Neutrophil (primary cell): Measurements from ENCODE around the gene ACAT2.
A peak's percentile ranks its signal among the peaks of the same experiment; 100 is the strongest.
"Not testable (repeated sequence)": the region's sequence is repeated elsewhere in the genome, so short reads cannot be mapped to it uniquely, and the experiment has no call there.

Experiments used
- H3K27ac ChIP-seq: fragments of 200-600 bp; sonication (generic); 2 replicates; pipeline ENCODE4 v1.5.1; 2016; ENCODE audit warnings: mild to moderate bottlenecking, moderate library complexity
- H3K27me3 ChIP-seq: fragments of 200-600 bp; sonication (generic); 2 replicates; pipeline ENCODE4 v1.6.0; 2016; ENCODE audit warnings: mild to moderate bottlenecking
- H3K36me3 ChIP-seq: fragments of 200-600 bp; sonication (generic); 2 replicates; pipeline ENCODE4 v1.5.1; 2017
- H3K4me1 ChIP-seq, 2 experiments: fragments of 200-600 bp in 1 of 2; sonication (generic) in 1 of 2; 1 replicate in 1 of 2; 2 replicates in 1 of 2; pipeline versions ENCODE4 v1.5.1 to v1.6.1; 2013 to 2016; ENCODE audit warnings: low read depth in 1 of 2, low read length in 1 of 2, mild to moderate bottlenecking in 1 of 2, moderate library complexity in 1 of 2; ENCODE audit not compliant: control insufficient read depth in 1 of 2, insufficient read depth in 1 of 2
- H3K4me3 ChIP-seq, 2 experiments: fragments of 200-600 bp in 1 of 2; sonication (generic) in 1 of 2; 1 replicate in 1 of 2; 2 replicates in 1 of 2; pipeline ENCODE4 v1.5.1; 2013 to 2016; ENCODE audit warnings: low read depth in 1 of 2, low read length in 1 of 2, mild to moderate bottlenecking in 1 of 2, moderate library complexity in 1 of 2
- H3K9me3 ChIP-seq: fragments of 200-600 bp; sonication (generic); 2 replicates; pipeline ENCODE4 v1.5.1; 2016
- TF ChIP-seq, protein P1 (sequence below): fragments of 200-600 bp; sonication (generic); IDR thresholded peaks from 2 replicates; pipeline ENCODE4 v1.5.1; 2016; ENCODE audit warnings: antibody characterized with exemption

Gene ACAT2

DNA sequence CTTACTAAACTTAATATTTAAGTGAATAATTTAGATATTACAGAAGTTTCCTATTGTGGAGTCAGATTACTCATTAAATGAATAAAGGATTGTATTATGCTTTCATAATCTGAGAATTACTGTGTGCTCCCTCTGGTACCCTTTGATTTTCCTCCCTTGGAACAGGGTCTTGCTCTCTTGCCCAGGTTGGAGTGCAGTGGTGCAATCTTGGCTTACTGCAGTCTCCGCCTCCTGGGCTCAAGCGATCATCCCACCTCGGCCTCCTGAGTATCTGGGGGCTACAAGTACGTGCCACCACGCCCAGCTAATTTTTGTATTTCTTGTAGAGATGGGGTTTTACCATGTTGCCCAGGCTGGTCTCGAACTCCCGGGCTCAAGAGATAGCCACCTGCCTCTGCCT is 24.9 kb upstream of the ACAT2 start:
- TF ChIP-seq, protein P1, sequence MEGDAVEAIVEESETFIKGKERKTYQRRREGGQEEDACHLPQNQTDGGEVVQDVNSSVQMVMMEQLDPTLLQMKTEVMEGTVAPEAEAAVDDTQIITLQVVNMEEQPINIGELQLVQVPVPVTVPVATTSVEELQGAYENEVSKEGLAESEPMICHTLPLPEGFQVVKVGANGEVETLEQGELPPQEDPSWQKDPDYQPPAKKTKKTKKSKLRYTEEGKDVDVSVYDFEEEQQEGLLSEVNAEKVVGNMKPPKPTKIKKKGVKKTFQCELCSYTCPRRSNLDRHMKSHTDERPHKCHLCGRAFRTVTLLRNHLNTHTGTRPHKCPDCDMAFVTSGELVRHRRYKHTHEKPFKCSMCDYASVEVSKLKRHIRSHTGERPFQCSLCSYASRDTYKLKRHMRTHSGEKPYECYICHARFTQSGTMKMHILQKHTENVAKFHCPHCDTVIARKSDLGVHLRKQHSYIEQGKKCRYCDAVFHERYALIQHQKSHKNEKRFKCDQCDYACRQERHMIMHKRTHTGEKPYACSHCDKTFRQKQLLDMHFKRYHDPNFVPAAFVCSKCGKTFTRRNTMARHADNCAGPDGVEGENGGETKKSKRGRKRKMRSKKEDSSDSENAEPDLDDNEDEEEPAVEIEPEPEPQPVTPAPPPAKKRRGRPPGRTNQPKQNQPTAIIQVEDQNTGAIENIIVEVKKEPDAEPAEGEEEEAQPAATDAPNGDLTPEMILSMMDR = no peak
- no peak overlapping the region for H3K4me3 ChIP-seq
- no peaks in the 10 kb centered on the region for H3K27me3 ChIP-seq
- H3K4me1 ChIP-seq = peaks cover 44 to 63% of the 10 kb centered on the region in 2 experiments
- H3K27ac ChIP-seq = peak overlapping the region; percentile 78
- H3K9me3 ChIP-seq = no peaks in the 10 kb centered on the region
- H3K36me3 ChIP-seq = peaks cover 23% of the 10 kb centered on the region

DNA sequence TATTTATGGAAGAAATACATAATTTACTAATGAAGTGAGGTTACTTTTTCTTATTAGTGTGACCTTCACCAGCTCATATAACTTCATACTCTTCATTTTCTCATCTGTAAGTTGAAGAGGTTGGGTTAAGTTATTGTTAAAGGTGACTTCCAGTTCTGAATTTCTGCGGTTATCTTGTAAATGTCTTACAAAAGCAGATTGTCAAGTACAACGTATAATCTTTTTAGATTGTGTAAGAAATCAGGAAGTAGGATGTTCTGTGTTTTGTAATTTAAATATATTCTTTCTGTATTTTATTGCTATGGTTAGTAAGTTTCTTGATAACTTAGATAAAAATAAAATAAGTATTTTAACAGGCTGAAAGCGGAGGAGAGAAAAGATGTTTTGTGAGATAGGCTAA is 22.5 kb upstream of the ACAT2 start:
- no peaks in the 10 kb centered on the region for H3K9me3 ChIP-seq
- H3K4me1 ChIP-seq = peaks cover 44 to 54% of the 10 kb centered on the region in 2 experiments
- H3K36me3 ChIP-seq = peaks cover 48% of the 10 kb centered on the region
- no peak overlapping the region for H3K4me3 ChIP-seq
- no peaks in the 10 kb centered on the region for H3K27me3 ChIP-seq
- TF ChIP-seq, protein P1 = no peak
- peak overlapping the region; percentile 78 for H3K27ac ChIP-seq

DNA sequence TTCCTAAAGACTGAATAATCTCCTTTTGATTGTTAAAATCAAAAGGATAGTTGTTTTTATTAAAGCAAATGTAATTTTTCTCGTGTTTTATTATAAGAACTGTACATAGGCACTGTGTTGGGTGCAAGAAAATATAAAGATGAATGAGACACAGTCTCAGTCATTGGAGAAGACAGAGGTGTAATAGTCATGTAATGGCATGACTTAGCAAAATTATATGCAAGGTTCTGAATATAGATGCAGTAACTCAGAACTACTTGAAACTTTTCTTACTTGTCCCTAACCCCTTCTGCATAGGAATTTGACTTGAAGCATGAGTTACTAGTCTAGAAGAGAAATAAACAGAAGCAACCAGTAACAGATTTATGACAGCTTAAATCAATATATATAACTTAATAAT is 19.7 kb upstream of the ACAT2 start:
- Histone ChIP-seq H3K27ac (peak overlapping the region; percentile 54), H3K9me3 (no peaks in the 10 kb centered on the region), H3K36me3 (peaks cover 69% of the 10 kb centered on the region), H3K4me3 (no peak overlapping the region), H3K4me1 (peaks cover 32 to 33% of the 10 kb centered on the region in 2 experiments), H3K27me3 (no peaks in the 10 kb centered on the region)
- TF ChIP-seq, protein P1 = no peak

DNA sequence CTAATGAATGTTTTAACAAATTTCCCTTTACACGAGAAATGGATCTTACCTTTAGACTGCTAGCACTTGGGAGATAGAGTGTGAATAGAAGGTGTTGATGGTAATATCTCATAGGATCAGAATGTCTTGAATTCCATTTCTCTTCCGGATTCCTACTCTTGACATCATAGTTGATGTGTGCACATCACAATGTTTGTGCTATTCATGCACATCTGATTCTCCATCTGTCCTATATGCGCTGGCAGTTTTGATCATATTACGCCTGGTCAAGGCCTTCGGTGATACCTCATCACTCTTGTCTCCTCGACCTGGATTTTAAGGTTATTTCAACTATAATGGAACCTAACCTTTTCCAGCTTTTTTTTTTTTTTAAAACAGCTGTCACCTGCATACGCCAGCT is 16.8 kb upstream of the ACAT2 start:
- Histone ChIP-seq H3K4me1 (peaks cover 3 to 4% of the 10 kb centered on the region in 2 experiments), H3K36me3 (peaks cover 95% of the 10 kb centered on the region), H3K4me3 (no peak overlapping the region), H3K9me3 (no peaks in the 10 kb centered on the region), H3K27me3 (no peaks in the 10 kb centered on the region), H3K27ac (peak overlapping the region; percentile 36)
- TF ChIP-seq, protein P1 = no peak

DNA sequence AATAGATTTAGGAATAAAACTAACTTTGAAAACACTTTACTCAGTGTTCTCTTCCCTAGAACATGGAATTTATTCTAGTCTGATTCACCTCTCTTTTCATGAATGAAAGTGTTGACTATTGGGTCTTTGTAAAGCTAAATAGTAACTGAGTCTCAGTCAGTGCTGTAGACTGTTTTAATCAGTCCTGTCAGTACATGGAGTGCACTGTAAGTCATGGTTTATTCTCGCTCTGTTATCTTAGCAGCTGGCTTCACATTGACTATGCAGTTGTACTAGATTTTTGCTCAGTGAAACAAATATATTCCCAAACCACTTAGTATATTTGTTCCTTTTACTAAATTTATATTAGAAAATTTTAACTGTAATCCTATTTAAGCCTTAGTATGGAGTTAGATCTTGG is 15.1 kb upstream of the ACAT2 start:
- Histone ChIP-seq H3K9me3 (no peaks in the 10 kb centered on the region), H3K4me3 (no peak overlapping the region), H3K27ac (no peak overlapping the region), H3K36me3 (peaks cover 99% of the 10 kb centered on the region), H3K27me3 (no peaks in the 10 kb centered on the region), H3K4me1 (no peaks in the 10 kb centered on the region)
- TF ChIP-seq, protein P1 = no peak

DNA sequence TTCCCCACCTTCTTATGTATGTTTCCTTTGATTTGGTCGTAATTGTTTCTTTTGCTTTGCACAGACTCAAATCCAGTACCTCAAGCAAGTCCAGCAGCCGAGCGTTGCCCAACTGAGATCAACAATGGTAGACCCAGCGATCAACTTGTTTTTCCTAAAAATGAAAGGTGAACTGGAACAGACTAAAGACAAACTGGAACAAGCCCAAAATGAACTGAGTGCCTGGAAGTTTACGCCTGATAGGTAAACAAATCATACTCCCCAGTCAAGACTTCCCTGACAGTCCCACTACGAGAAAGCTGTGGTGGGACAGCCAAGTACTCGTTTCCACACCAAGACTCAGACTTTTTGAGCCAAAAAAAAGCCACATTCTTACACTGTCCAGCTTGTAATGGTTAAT is 13.7 kb upstream of the ACAT2 start:
- H3K4me3 ChIP-seq, H3K4me1 ChIP-seq, H3K9me3 ChIP-seq, H3K27me3 ChIP-seq, H3K27ac ChIP-seq: not testable (repeated sequence)
- H3K36me3 ChIP-seq = peaks cover 98% of the 10 kb centered on the region
